ENCODE results near the gene FOXRED1. TPM values are rescaled to one million over a fixed set of nuclear protein-coding genes. Genes with fewer than 3 reads are reported as not detected.

The FOXRED1 gene
- total RNA-seq, 1 donor from 2014 or later = 14.1 TPM

- DNase-seq (ENCODE audit: low read depth in 2 of 2) = no peak
Measured at GRCh38 chr11:126311401-126312291, 42.7 kb downstream of the FOXRED1 start.

- no peak for DNase-seq (ENCODE audit: low read depth in 2 of 2)
Measured at GRCh38 chr11:126312961-126313360, 44.0 kb downstream of the FOXRED1 start.

GRCh38 chr11:126313826-126314225 is 44.9 kb downstream of the FOXRED1 start:
- no peak for DNase-seq (ENCODE audit: low read depth in 2 of 2)

- DNase-seq (ENCODE audit: low read depth in 2 of 2) = no peak
Measured at GRCh38 chr11:126317432-126317755, 48.4 kb downstream of the FOXRED1 start.

- DNase-seq (ENCODE audit: low read depth in 2 of 2) = no peak
Measured at GRCh38 chr11:126317756-126318573, 49.0 kb downstream of the FOXRED1 start.

- DNase-seq (ENCODE audit: low read depth in 2 of 2) = no peak
Measured at GRCh38 chr11:126318574-126319373, 49.8 kb downstream of the FOXRED1 start.

GRCh38 chr11:126319374-126319740 is 50.4 kb downstream of the FOXRED1 start:
- DNase-seq (ENCODE audit: low read depth in 2 of 2) = no peak

- no peak for DNase-seq (ENCODE audit: low read depth in 2 of 2)
Measured at GRCh38 chr11:126322996-126323395, 54.0 kb downstream of the FOXRED1 start.

GRCh38 chr11:126327281-126328000 is 58.5 kb downstream of the FOXRED1 start:
- DNase-seq (ENCODE audit: low read depth in 2 of 2) = no peak

Other genes starting within 250 kb of the FOXRED1 start
- 1.8 and 4.8 TPM in 2 replicates for gene CDON, start 206.3 kb upstream of the FOXRED1 start, total RNA-seq
- gene RPUSD4, start 57.5 kb upstream of the FOXRED1 start, total RNA-seq = 31.2 and 33.3 TPM in 2 replicates
- gene FAM118B, start 57.4 kb upstream of the FOXRED1 start, total RNA-seq = 20.5 and 26.0 TPM in 2 replicates
- gene SRPRA, start 259 bp upstream of the FOXRED1 start, total RNA-seq = 39.4 and 47.4 TPM in 2 replicates
- gene TIRAP, start 13.9 kb downstream of the FOXRED1 start, total RNA-seq = 4.7 and 5.7 TPM in 2 replicates
- 7.2 and 8.5 TPM in 2 replicates for gene DCPS, start 34.9 kb downstream of the FOXRED1 start, total RNA-seq
- gene ST3GAL4, start 86.5 kb downstream of the FOXRED1 start, total RNA-seq = 12.5 and 20.2 TPM in 2 replicates

All from dermis microvascular lymphatic vessel endothelial cell (primary cell).